Measurements from ENCODE around the gene PKNOX2.
"Not testable (repeated sequence)": the region's sequence is repeated elsewhere in the genome, so short reads cannot be mapped to it uniquely, and the experiment has no call there.

The PKNOX2 gene

DNA sequence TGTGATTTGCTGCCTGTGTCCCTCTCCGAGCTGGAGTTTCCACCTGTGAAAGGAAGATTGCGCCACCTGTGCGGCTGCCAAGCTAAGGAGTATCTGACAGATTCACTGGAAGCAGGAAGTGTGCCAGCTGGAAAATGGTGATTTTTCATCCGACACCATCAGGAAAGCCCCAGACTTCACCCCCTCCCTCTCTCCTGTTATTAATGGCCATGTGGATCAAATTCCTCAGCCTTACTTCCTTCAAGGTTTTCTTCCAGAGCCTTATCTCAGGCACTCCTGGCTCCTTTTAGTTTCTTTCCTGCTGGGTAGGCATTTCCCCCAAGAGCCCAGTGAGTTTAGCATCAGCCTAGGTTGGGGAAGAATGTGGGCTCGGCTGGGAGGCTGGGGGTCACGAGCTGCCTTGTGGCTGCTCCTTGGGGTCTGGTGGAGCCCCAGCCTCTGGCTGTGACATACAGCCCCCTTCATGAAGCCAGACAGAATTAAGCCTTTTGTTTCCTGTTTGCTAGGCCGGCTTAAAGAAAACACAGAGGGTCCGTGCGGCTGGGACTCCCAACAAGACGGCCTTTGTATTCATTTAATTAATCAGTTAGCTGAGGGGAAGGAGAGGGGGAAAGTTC is 37.1 kb downstream of the PKNOX2 start:
- DNase-seq (ENCODE audit: low read depth, low spot score): no peak

GRCh38 chr11:125202362-125202880 is 37.9 kb downstream of the PKNOX2 start:
- no peak for DNase-seq (ENCODE audit: low read depth, low spot score)

DNA sequence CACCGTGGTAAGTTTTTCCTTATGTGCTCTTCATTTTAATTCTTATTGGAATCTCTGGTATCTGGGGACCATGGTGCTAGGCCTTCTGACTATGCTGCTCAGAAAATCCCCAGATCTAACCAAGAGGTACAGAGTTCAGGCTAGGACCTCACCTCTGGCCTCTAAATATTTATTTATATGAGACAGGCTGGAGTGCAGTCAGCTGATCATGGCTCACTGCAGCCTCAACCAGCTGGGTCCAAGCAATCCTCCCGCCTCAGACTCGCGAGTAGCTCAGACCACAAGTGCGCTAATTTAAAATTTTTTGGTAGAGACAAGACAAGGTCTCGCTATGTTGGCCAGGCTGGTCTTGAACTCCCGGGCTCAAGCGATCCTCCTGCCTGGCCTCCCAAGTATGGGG is 38.4 kb downstream of the PKNOX2 start:
- DNase-seq (ENCODE audit: low read depth, low spot score): no peak

GRCh38 chr11:125207866-125208425 is 43.4 kb downstream of the PKNOX2 start:
- DNase-seq (ENCODE audit: low read depth, low spot score): no peak

- no peak for DNase-seq (ENCODE audit: low read depth, low spot score)
Observed at GRCh38 chr11:125210066-125210465, 45.5 kb downstream of the PKNOX2 start.

DNA sequence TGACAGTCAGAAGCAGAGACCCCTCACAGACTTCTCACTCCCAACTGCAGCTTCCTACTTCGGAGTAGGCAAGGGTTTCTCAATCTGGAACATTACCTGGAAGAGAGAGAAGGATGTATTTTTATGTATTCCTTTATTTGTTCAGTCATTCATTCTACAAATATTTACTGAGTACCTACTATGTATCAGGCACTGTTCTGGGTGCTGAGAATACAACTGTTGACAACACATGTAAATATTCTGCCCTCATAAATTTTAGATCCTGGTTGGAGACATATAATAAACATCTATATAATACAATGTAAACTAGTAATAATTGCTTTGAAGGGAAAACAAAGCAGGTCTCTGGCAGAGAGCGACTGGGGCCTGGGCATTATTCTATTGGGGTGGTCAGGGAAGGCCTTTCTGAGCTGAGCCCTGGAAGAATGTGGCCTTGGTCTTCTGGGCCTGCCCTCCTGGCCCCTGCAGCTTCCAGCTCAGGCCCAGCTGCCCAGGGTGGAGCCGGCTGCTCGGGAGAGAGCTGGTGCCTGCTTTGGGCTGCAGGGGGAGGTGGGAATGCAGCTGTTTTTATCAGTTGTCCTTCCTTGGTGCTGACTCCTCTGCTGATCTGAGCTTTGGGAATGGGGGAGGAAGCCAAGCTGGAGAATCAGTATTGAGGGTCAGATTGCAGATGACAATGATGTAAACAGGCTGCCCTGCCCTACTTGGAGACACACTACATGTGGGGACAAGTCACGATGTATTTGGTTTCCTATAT is 46.8 kb downstream of the PKNOX2 start:
- no peak for DNase-seq (ENCODE audit: low read depth, low spot score)

DNA sequence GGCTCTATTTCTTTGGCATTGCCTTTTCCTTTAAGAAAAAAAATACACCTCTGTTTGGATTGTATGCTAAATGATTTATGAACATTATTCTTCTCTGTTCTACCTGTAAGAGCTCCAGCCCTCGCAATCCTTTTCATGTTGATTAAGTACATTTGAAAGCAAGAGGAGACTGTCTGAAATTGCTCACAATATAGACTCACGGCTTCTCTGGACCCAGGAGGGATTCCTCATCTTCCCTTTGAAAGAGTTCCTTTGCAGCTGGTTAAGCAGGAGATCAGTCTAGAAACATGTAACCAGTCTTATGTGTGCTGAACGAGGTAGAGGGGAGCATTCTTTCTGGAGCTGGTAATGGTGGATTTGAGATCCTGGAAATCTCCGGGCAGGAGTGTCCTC is 47.4 kb downstream of the PKNOX2 start:
- DNase-seq (ENCODE audit: low read depth, low spot score): no peak

GRCh38 chr11:125214601-125215565 is 50.3 kb downstream of the PKNOX2 start:
- no peak for DNase-seq (ENCODE audit: low read depth, low spot score)

DNA sequence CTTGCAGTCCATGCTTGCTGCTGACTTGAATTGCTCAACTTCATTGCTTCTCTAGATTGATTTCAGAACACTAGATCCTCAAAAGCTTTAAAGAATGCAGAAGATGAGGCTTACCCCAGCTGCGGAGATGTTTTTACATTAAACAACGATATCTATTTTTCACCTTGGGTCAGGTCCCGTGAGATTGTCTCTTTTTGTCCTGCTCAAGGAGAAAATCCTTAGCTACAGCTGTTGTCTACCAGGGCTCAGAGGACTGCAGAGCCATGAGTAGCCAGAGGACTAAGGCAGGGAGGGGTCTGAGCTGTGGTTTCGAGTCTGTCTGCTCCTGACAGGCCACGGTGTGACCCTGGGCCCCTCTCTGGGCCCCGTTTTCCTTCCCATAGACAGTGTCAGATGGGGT is 51.4 kb downstream of the PKNOX2 start:
- no peak for DNase-seq (ENCODE audit: low read depth, low spot score)

DNA sequence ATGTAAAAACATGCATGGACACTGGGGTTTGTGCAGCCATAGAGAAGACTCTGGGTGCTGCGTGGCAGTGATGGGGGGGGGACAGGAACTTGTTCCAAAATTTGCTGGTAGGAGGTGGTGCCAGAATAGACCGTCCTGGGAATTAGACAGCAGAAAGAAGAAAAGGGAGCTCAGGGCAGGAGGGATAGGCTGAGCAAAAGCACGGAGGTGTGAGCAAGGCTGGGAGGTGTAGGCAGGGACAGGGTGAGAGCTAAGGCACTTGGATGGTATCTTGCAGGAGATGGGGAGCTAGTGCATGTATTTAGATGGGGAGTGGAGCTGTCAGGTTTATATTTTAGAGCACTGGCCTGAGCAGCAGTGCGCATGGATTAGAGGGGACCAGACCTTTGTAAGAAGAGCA is 53.8 kb downstream of the PKNOX2 start:
- no peak for DNase-seq (ENCODE audit: low read depth, low spot score)

DNA sequence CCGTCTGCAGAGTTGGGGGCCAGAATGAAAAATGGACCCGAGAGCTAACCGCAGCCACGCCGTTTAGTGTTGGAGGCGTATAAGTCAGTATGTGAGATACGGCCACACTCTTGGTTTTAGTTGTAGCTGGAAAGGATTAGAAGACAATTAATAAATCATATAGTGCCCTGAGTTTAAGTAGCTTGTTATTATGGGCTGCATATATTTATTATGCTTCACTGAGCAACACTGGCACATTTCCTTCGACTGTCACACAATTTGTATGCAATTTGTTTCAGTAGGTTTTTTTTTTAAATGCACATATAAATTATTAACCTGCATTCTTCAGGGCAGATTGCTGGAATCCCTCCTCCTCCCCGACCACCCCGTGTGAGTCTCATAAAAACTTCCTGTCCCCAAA is 56.9 kb downstream of the PKNOX2 start:
- no peak for DNase-seq (ENCODE audit: low read depth, low spot score)

GRCh38 chr11:125222494-125222893 is 57.9 kb downstream of the PKNOX2 start:
- DNase-seq (ENCODE audit: low read depth, low spot score): no peak

DNA sequence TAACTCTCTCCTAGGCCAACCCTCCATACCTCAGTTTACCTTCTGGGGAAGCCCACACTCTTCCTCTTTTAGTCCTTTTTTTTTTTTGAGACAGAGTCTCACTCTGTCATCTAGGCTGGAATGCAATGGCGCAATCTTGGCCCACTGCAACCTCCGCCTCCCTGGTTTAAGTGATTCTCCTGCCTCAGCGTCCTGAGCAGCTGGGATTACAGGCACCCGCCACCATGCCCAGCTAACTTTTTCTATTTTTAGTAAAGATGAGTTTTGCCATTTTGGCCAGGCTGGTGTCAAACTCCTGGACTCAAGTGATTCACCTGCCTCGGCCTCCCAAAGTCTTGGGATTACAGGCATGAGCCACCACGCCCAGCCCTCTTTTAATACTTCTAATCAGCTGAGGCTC is 58.6 kb downstream of the PKNOX2 start:
- not testable (repeated sequence) for DNase-seq (ENCODE audit: low read depth, low spot score)

GRCh38 chr11:125223901-125224361 is 59.4 kb downstream of the PKNOX2 start:
- no peak for DNase-seq (ENCODE audit: low read depth, low spot score)

DNA sequence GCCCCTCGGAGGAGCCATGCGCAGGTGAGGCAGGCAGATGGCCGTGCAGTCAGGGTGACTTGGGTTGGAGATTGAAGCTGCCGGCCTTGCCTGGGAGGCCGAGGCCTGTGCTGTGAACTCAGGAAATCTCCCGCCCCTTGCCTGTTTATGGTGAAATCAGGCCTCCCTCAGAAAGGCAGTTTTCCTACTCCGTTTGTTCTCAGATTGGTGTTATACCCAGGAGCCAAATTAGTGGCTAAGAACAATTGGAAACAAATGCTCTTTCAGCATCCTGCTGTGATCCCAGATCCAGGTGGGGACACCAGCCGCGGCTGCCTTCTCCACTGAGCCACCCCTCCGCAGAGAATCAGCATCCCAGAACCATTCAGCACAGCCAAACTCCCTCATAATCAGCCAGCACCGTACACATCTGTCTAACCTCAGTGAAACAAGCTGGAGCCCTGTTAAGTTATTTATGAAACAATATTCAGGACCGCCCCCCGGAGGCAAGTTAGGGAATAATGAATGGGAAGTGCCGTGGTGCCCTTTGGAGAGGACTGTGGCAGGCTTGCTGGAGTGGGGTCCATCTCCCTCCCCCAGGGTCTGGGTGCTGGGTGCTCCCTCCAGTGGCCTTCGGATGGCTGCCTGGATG is 60.0 kb downstream of the PKNOX2 start:
- no peak for DNase-seq (ENCODE audit: low read depth, low spot score)

DNA sequence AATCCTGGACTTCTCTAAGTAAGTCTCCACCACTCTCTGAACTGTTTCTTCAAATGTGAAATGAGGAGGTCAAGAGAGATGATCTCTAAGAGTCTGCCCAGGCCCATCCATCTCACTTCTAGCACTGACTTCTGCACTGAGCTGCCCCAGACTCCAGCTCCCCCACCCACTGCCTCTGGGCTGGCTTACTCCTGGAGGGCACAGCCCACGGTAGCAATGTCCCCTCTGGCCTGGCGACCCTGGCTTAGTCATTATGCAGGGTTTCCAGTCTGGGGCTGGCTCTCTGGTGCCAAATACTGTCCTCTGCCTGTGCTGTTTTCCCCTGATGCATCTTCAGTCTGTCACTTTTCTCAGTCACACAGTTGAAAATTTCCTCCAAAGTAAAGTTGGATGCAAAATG is 60.9 kb downstream of the PKNOX2 start:
- DNase-seq (ENCODE audit: low read depth, low spot score): no peak

- DNase-seq (ENCODE audit: low read depth, low spot score): no peak
Observed at GRCh38 chr11:125226031-125226430, 61.5 kb downstream of the PKNOX2 start.

- no peak for DNase-seq (ENCODE audit: low read depth, low spot score)
Observed at GRCh38 chr11:125226706-125227105, 62.2 kb downstream of the PKNOX2 start.

DNA sequence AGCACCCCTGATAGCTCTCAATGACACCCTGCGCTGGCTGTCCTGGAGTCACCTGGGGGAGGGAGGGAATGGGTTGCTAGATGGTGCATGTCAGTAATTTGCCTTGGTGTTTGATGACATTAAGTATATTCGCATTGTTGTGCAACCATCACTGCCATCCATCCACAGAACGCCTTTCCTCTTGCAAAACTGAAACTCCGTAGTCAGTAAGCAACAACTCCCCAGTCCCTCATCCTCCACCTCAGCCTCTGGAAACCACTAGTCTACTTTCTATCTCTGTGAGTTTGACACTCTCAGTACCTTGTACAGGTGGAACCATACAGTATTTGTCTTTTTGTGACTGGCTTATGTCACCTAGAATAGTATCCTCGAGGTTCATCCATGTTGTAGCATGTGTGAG is 62.6 kb downstream of the PKNOX2 start:
- DNase-seq (ENCODE audit: low read depth, low spot score): no peak

DNA sequence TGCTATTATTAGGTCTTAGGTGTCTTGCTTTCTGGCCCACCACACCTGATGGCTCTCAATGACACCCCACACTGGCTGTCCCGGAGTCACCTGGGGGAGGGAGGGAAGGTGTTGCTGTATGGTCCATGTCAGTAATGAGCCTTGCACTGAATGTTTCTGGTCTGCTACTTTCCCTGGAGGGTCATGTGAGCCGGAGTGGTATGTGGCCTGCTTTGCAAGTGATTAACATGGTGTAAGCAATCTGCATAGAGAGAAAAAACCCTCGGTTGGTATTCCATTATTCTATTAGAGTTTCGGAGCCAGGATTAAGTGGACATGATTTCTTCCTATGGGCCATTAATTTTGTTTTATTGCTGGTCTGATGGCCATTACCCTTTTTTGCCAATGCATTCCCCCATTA is 63.9 kb downstream of the PKNOX2 start:
- DNase-seq (ENCODE audit: low read depth, low spot score): no peak

- DNase-seq (ENCODE audit: low read depth, low spot score): no peak
Observed at GRCh38 chr11:125228993-125229392, 64.4 kb downstream of the PKNOX2 start.

All from activated CD4-positive, CD25-positive, alpha-beta regulatory T cell treated with anti-CD3 and anti-CD28 coated beads, Interleukin-2, amount 50 U/mL, for 16 hours (primary cell).